Measurements from ENCODE around the gene CHMP6.
A peak's percentile ranks its signal among the peaks of the same experiment; 100 is the strongest.

The CHMP6 gene

GRCh38 chr17:81030741-81031565, 39.3 kb downstream of the CHMP6 start:
- Histone ChIP-seq H3K9me3 (ENCODE audit: control insufficient read depth, insufficient read depth, low read length) (no peaks in the 10 kb centered on the region), H3K4me1 (ENCODE audit: control insufficient read depth, insufficient read depth, low read length) (peaks cover 10% of the 10 kb centered on the region), H3K4me3 (ENCODE audit: low read depth, low read length) (no peak overlapping the region), H3K27ac (ENCODE audit: low read depth, low read length) (no peak overlapping the region), H3K9ac (ENCODE audit: low read depth, low read length) (no peak overlapping the region), H3K27me3 (ENCODE audit: control insufficient read depth, insufficient read depth, low read length) (peaks cover 12% of the 10 kb centered on the region), H3K36me3 (ENCODE audit: control insufficient read depth, insufficient read depth, low read length) (no peaks in the 10 kb centered on the region)

- H3K36me3 ChIP-seq (ENCODE audit: control insufficient read depth, insufficient read depth, low read length), result no peaks in the 10 kb centered on the region
- H3K4me3 ChIP-seq (ENCODE audit: low read depth, low read length), result no peak overlapping the region
- no peaks in the 10 kb centered on the region for H3K9me3 ChIP-seq (ENCODE audit: control insufficient read depth, insufficient read depth, low read length)
- peaks cover 10% of the 10 kb centered on the region for H3K4me1 ChIP-seq (ENCODE audit: control insufficient read depth, insufficient read depth, low read length)
- peaks cover 18% of the 10 kb centered on the region for H3K27me3 ChIP-seq (ENCODE audit: control insufficient read depth, insufficient read depth, low read length)
- no peak overlapping the region for H3K27ac ChIP-seq (ENCODE audit: low read depth, low read length)
- H3K9ac ChIP-seq (ENCODE audit: low read depth, low read length), result no peak overlapping the region
Observed at GRCh38 chr17:81031566-81032550, 40.2 kb downstream of the CHMP6 start.

GRCh38 chr17:81032641-81033480, 41.2 kb downstream of the CHMP6 start:
- no peak overlapping the region for H3K9ac ChIP-seq (ENCODE audit: low read depth, low read length)
- no peaks in the 10 kb centered on the region for H3K9me3 ChIP-seq (ENCODE audit: control insufficient read depth, insufficient read depth, low read length)
- H3K27me3 ChIP-seq (ENCODE audit: control insufficient read depth, insufficient read depth, low read length), result peaks cover 18% of the 10 kb centered on the region
- no peaks in the 10 kb centered on the region for H3K36me3 ChIP-seq (ENCODE audit: control insufficient read depth, insufficient read depth, low read length)
- H3K4me3 ChIP-seq (ENCODE audit: low read depth, low read length), result no peak overlapping the region
- peaks cover 10% of the 10 kb centered on the region for H3K4me1 ChIP-seq (ENCODE audit: control insufficient read depth, insufficient read depth, low read length)
- no peak overlapping the region for H3K27ac ChIP-seq (ENCODE audit: low read depth, low read length)

GRCh38 chr17:81033535-81034167, 42.0 kb downstream of the CHMP6 start:
- Histone ChIP-seq H3K4me1 (ENCODE audit: control insufficient read depth, insufficient read depth, low read length) (peaks cover 10% of the 10 kb centered on the region), H3K4me3 (ENCODE audit: low read depth, low read length) (peak overlapping the region; percentile 74), H3K36me3 (ENCODE audit: control insufficient read depth, insufficient read depth, low read length) (no peaks in the 10 kb centered on the region), H3K27me3 (ENCODE audit: control insufficient read depth, insufficient read depth, low read length) (peaks cover 18% of the 10 kb centered on the region), H3K27ac (ENCODE audit: low read depth, low read length) (no peak overlapping the region), H3K9me3 (ENCODE audit: control insufficient read depth, insufficient read depth, low read length) (no peaks in the 10 kb centered on the region), H3K9ac (ENCODE audit: low read depth, low read length) (no peak overlapping the region)

DNA sequence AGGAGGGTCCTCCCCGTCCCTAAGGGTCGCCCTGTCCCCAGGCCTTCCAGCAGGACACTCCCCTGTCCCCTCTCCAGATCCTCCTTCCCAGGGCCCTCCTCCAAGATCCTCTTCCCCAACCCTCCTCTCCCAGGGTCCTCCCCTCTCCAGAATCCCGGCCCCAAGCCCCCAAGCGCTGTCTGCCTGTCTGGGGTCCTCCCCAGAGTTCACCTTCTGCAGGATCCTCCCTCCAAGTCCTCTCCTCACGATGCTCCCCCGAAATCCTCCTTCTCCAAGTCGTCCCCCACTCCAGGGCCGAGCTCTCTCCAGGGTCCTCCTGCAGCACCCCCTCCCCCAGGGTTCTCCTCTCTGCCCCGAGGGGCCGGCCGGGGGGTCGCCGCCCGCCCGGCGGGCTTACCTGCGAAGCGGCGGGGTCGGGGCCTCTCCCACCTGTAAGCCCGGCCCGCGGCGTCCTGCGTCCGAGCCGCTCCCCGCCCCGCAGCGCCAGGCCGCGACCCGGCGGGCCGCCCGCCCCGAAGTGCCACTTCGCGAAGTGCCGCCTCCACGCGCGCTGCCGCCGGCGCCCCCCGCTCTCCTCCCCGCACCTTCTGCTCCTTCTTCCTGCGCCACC, 42.6 kb downstream of the CHMP6 start:
- H3K9ac ChIP-seq (ENCODE audit: low read depth, low read length), result no peak overlapping the region
- H3K27me3 ChIP-seq (ENCODE audit: control insufficient read depth, insufficient read depth, low read length), result peaks cover 18% of the 10 kb centered on the region

DNA sequence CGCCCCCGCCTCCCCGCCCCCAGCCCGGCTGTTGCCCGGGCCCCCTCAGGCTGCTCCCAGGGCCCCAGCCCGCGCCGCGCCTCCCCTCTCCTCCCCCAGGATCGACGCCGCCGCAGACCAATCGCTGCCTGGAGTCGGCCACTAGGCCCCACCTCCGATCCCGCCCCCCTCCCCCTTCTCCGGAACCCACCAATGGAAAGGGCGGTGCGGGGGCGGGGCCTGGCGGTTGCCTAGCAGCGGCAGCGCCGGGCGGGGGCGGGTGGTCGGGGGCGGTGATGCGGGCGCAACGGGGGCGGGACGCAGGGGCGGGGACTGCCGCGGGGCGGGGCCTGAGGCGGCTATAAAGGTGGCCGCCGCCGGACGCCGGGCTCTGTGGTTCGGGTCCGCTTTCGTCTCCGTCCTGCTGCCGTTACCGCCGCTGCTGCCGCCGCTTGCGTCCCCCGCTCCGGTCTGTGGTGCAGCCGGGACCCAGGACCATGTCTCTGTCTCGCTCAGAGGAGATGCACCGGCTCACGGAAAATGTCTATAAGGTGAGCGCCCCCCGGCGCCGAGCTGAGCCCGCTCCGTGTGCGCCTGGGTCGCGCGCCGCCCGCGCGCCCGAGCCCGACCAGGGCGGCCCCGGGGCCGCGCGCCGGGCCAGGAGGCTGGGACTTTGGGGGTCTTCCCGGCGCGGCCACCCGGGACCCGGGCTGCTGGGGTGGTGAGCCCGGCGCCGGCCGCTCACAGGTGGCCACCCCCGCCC, 43.3 kb downstream of the CHMP6 start, which contains the start of gene BAIAP2:
Gene BAIAP2, plus strand, starts transcription at position 373 of the 742 bp plus-strand sequence. Its CDS starts 104 bp downstream, at position 477.
- peak within 1 kb of the TSS; percentile 55 for H3K27ac ChIP-seq (ENCODE audit: low read depth, low read length)
- H3K9ac ChIP-seq (ENCODE audit: low read depth, low read length), result peak within 1 kb of the TSS; percentile 59; the same call in 1 of the 2 replicates
- no peaks in the 10 kb centered on the region for H3K9me3 ChIP-seq (ENCODE audit: control insufficient read depth, insufficient read depth, low read length)
- peaks cover 10% of the 10 kb centered on the region for H3K4me1 ChIP-seq (ENCODE audit: control insufficient read depth, insufficient read depth, low read length)
- H3K36me3 ChIP-seq (ENCODE audit: control insufficient read depth, insufficient read depth, low read length), result no peaks in the 10 kb centered on the region
- H3K4me3 ChIP-seq (ENCODE audit: low read depth, low read length), result peak within 1 kb of the TSS; percentile 91
- peaks cover 18% of the 10 kb centered on the region for H3K27me3 ChIP-seq (ENCODE audit: control insufficient read depth, insufficient read depth, low read length)

More for the DNA sequence above, 42.6 kb downstream of the CHMP6 start:
- Histone ChIP-seq H3K9me3 (ENCODE audit: control insufficient read depth, insufficient read depth, low read length) (no peaks in the 10 kb centered on the region), H3K27ac (ENCODE audit: low read depth, low read length) (no peak overlapping the region), H3K36me3 (ENCODE audit: control insufficient read depth, insufficient read depth, low read length) (no peaks in the 10 kb centered on the region), H3K4me1 (ENCODE audit: control insufficient read depth, insufficient read depth, low read length) (peaks cover 10% of the 10 kb centered on the region), H3K4me3 (ENCODE audit: low read depth, low read length) (peak overlapping the region; percentile 74)

- Histone ChIP-seq H3K27me3 (ENCODE audit: control insufficient read depth, insufficient read depth, low read length) (peaks cover 18% of the 10 kb centered on the region), H3K4me3 (ENCODE audit: low read depth, low read length) (peak overlapping the region; percentile 91), H3K4me1 (ENCODE audit: control insufficient read depth, insufficient read depth, low read length) (peaks cover 10% of the 10 kb centered on the region), H3K9ac (ENCODE audit: low read depth, low read length) (no peak overlapping the region; the same call in 1 of the 2 replicates), H3K9me3 (ENCODE audit: control insufficient read depth, insufficient read depth, low read length) (no peaks in the 10 kb centered on the region), H3K27ac (ENCODE audit: low read depth, low read length) (no peak overlapping the region), H3K36me3 (ENCODE audit: control insufficient read depth, insufficient read depth, low read length) (no peaks in the 10 kb centered on the region)
Observed at GRCh38 chr17:81035521-81036196, 44.0 kb downstream of the CHMP6 start.

DNA sequence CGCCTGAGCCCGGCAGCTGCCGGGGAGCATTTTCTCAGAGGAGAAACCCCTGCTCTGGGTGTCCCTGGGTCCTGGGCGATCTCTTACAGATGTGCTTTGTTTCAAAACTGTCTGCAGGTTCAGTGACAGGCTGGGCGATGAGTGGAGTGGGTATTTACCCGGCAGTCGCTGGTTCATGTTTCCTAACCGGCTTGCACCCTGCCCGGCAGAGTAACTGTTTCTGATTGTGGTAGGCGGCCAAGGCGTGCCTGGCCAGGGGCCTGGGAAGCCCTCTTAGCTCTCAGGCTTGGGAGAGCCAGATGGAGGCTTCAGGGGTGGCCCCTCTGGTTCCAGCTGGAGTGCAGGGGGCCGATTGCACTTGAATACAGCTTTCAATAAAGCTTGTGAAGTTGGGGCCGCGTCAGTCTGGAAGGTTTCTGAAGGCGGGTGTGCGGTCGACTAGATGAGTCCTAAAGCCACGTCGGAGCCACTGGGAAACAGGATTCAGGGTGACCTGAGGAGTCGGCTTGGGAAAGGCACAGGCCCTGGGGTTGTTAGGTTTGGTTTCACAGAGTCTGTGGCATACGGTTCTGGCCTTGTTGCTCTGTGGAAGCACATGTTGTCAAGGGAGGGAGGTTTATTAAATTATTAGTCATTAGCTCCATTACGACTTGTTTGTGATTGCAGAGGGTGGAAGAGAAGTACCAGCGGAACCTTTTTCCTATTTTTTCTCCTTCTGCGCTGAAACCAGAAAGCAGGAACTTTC, 44.7 kb downstream of the CHMP6 start:
- H3K27me3 ChIP-seq (ENCODE audit: control insufficient read depth, insufficient read depth, low read length), result peaks cover 18% of the 10 kb centered on the region
- peaks cover 10% of the 10 kb centered on the region for H3K4me1 ChIP-seq (ENCODE audit: control insufficient read depth, insufficient read depth, low read length)
- no peak overlapping the region for H3K9ac ChIP-seq (ENCODE audit: low read depth, low read length)
- no peaks in the 10 kb centered on the region for H3K36me3 ChIP-seq (ENCODE audit: control insufficient read depth, insufficient read depth, low read length)
- H3K9me3 ChIP-seq (ENCODE audit: control insufficient read depth, insufficient read depth, low read length), result no peaks in the 10 kb centered on the region
- no peak overlapping the region for H3K27ac ChIP-seq (ENCODE audit: low read depth, low read length)
- H3K4me3 ChIP-seq (ENCODE audit: low read depth, low read length), result peak overlapping the region; percentile 91; the same call in 1 of the 2 replicates
